ENCODE data around the gene SRGAP2B.
"Not testable (repeated sequence)": the region's sequence is repeated elsewhere in the genome, so short reads cannot be mapped to it uniquely, and the experiment has no call there.

Gene SRGAP2B

GRCh38 chr1:145093517-145094149, 1.5 kb downstream of the SRGAP2B start:
- peak overlapping the region; percentile 51 for H3K4me3 ChIP-seq (ENCODE audit: low read depth, low read length)

- not testable (repeated sequence) for H3K4me3 ChIP-seq (ENCODE audit: low read depth, low read length)
Measured at GRCh38 chr1:145082483-145083255, 12.5 kb downstream of the SRGAP2B start.

GRCh38 chr1:145080193-145080592, 14.9 kb downstream of the SRGAP2B start:
- not testable (repeated sequence) for H3K4me3 ChIP-seq (ENCODE audit: low read depth, low read length)

GRCh38 chr1:145079737-145080136, 15.4 kb downstream of the SRGAP2B start:
- H3K4me3 ChIP-seq (ENCODE audit: low read depth, low read length) = not testable (repeated sequence)

GRCh38 chr1:145078787-145079370, 16.2 kb downstream of the SRGAP2B start:
- not testable (repeated sequence) for H3K4me3 ChIP-seq (ENCODE audit: low read depth, low read length)

- not testable (repeated sequence) for H3K4me3 ChIP-seq (ENCODE audit: low read depth, low read length)
Measured at GRCh38 chr1:145077872-145078786, 17.0 kb downstream of the SRGAP2B start.

- not testable (repeated sequence) for H3K4me3 ChIP-seq (ENCODE audit: low read depth, low read length)
Measured at GRCh38 chr1:145076877-145077276, 18.3 kb downstream of the SRGAP2B start.

- not testable (repeated sequence) for H3K4me3 ChIP-seq (ENCODE audit: low read depth, low read length)
Measured at GRCh38 chr1:145074021-145074559, 21.0 kb downstream of the SRGAP2B start.

GRCh38 chr1:145071569-145071968, 23.6 kb downstream of the SRGAP2B start:
- not testable (repeated sequence) for H3K4me3 ChIP-seq (ENCODE audit: low read depth, low read length)

- not testable (repeated sequence) for H3K4me3 ChIP-seq (ENCODE audit: low read depth, low read length)
Measured at GRCh38 chr1:145066486-145066885, 28.6 kb downstream of the SRGAP2B start.

GRCh38 chr1:145065194-145065826, 29.8 kb downstream of the SRGAP2B start:
- H3K4me3 ChIP-seq (ENCODE audit: low read depth, low read length) = not testable (repeated sequence)

GRCh38 chr1:145063941-145064648, 31.0 kb downstream of the SRGAP2B start:
- H3K4me3 ChIP-seq (ENCODE audit: low read depth, low read length) = not testable (repeated sequence)

- H3K4me3 ChIP-seq (ENCODE audit: low read depth, low read length) = not testable (repeated sequence)
Measured at GRCh38 chr1:145063285-145063684, 31.8 kb downstream of the SRGAP2B start.

- H3K4me3 ChIP-seq (ENCODE audit: low read depth, low read length) = not testable (repeated sequence)
Measured at GRCh38 chr1:145058184-145058583, 36.9 kb downstream of the SRGAP2B start.

- not testable (repeated sequence) for H3K4me3 ChIP-seq (ENCODE audit: low read depth, low read length)
Measured at GRCh38 chr1:145055217-145055760, 39.8 kb downstream of the SRGAP2B start.

GRCh38 chr1:145053428-145053827, 41.7 kb downstream of the SRGAP2B start:
- H3K4me3 ChIP-seq (ENCODE audit: low read depth, low read length) = not testable (repeated sequence)

- H3K4me3 ChIP-seq (ENCODE audit: low read depth, low read length) = not testable (repeated sequence)
Measured at GRCh38 chr1:145052019-145052776, 42.9 kb downstream of the SRGAP2B start.

GRCh38 chr1:145048181-145048856, 46.8 kb downstream of the SRGAP2B start:
- H3K4me3 ChIP-seq (ENCODE audit: low read depth, low read length) = not testable (repeated sequence)

Measured in WI38 (cell line).